ENCODE measurements around the gene BST1. TPM values are rescaled to one million over a fixed set of nuclear protein-coding genes. Genes with fewer than 3 reads are reported as not detected.

The BST1 gene, protein sequence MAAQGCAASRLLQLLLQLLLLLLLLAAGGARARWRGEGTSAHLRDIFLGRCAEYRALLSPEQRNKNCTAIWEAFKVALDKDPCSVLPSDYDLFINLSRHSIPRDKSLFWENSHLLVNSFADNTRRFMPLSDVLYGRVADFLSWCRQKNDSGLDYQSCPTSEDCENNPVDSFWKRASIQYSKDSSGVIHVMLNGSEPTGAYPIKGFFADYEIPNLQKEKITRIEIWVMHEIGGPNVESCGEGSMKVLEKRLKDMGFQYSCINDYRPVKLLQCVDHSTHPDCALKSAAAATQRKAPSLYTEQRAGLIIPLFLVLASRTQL
- total RNA-seq (ENCODE audit: low replicate concordance) = 19.7 and 54.9 TPM in 2 replicates

DNA sequence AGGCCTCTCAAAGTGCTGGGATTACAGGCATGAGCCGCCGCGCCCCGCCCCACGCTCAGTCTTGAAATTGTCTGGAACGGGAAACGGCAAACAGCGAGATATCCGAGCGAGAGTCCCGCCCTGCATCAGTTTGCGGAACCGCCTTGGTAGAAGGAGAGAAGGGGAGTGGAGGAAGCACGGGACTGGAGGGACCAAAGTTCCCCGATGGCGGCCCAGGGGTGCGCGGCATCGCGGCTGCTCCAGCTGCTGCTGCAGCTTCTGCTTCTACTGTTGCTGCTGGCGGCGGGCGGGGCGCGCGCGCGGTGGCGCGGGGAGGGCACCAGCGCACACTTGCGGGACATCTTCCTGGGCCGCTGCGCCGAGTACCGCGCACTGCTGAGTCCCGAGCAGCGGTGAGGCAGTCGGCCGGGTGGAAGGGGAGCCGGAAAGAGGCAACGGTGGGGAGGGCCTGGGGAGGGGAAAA is at the start of gene BST1:
Gene BST1, plus strand, starts transcription at position 125 of the 463 bp plus-strand sequence. Its CDS starts 80 bp downstream, at position 205.
- peak; percentile 63 for DNase-seq (ENCODE audit: low read depth)
- TF ChIP-seq, protein P1, sequence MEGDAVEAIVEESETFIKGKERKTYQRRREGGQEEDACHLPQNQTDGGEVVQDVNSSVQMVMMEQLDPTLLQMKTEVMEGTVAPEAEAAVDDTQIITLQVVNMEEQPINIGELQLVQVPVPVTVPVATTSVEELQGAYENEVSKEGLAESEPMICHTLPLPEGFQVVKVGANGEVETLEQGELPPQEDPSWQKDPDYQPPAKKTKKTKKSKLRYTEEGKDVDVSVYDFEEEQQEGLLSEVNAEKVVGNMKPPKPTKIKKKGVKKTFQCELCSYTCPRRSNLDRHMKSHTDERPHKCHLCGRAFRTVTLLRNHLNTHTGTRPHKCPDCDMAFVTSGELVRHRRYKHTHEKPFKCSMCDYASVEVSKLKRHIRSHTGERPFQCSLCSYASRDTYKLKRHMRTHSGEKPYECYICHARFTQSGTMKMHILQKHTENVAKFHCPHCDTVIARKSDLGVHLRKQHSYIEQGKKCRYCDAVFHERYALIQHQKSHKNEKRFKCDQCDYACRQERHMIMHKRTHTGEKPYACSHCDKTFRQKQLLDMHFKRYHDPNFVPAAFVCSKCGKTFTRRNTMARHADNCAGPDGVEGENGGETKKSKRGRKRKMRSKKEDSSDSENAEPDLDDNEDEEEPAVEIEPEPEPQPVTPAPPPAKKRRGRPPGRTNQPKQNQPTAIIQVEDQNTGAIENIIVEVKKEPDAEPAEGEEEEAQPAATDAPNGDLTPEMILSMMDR (IDR thresholded peaks at IDR 0.05; ENCODE audit: insufficient read depth, low read length) = no peak
- peak within 1 kb of the TSS; percentile 67 for H3K4me3 ChIP-seq (ENCODE audit: low read depth, low read length)

DNA sequence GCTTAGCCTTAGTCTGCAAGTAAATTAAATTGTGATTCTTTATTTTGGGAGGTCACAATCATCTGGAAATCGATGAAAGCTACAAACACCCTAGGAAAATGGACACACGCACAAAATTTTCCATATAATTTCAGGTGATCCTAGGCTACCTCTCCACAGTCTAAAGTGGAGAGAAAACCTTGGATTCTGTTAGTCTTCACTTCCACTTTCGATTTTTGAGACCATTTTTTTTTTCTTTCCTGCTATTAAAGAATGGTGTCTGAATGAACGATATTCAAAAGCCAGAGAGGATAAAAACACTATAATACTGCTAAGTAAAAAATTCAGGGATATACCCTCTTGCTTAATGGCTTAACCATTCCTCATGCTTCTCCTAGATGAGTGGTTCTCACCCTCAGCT is 49.4 kb upstream of the BST1 start:
- TF ChIP-seq, protein P1 (IDR thresholded peaks at IDR 0.05; ENCODE audit: insufficient read depth, low read length) = no peak
- H3K4me3 ChIP-seq (ENCODE audit: low read depth, low read length) = peak overlapping the region; percentile 84
- DNase-seq (ENCODE audit: low read depth) = no peak

- peak; percentile 79 for DNase-seq (ENCODE audit: low read depth)
- TF ChIP-seq, protein P1 (IDR thresholded peaks at IDR 0.05; ENCODE audit: insufficient read depth, low read length) = no peak
- peak overlapping the region; percentile 84 for H3K4me3 ChIP-seq (ENCODE audit: low read depth, low read length)
These were observed 48.8 kb upstream of the BST1 start for GRCh38 chr4:15653864-15654592.

- TF ChIP-seq, protein P1 (IDR thresholded peaks at IDR 0.05; ENCODE audit: insufficient read depth, low read length) = no peak
- DNase-seq (ENCODE audit: low read depth) = peak; percentile 36
These were observed 48.2 kb upstream of the BST1 start for GRCh38 chr4:15654593-15655222.

DNA sequence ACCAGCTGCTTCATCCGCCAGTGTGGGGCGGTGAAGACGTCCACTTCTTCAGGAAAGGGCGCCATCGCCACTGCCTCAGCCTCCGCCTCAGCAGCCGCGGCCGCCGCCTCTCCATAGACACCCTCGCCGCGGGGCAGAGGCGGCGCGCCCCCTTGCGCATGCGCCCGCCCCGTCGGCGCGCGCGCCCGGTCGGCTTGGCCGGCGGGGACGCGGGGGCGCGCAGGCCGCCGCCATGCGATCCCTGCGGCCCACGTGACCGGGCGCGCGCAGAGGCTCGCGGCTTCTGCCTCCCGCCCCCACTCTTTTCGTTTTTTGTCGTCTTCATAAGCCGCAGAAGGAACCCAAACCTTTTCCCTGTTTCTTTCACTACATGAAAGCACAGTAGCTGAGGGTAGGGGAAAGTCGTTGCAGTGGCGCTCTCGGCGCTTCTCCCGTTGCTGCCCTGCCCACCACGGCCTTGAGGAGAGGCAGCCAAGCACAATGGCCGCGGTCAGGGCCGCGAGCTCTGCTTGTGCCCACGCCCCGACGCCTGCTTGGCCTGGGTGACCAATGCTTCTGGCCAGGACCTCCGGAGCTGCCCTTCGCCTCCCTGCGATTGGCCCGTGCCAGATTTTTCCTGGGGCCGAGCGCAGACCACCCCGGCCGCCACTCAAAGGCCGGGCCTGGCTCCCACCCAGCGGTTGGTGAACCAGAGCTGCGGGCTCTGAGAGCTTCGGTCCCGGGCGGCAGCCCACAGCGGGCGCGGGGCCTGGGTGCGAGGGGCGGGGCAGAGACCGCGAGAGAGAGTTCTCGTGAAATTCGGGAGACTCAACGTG is 47.4 kb upstream of the BST1 start, which contains the start of gene FBXL5:
Gene FBXL5, minus strand, starts transcription at position 135 of the 815 bp plus-strand sequence. Its CDS starts 70 bp downstream, at position 65.
- TF ChIP-seq, protein P1 (IDR thresholded peaks at IDR 0.05; ENCODE audit: insufficient read depth, low read length) = no peak
- DNase-seq (ENCODE audit: low read depth) = peak; percentile 81
- peak within 1 kb of the TSS; percentile 84 for H3K4me3 ChIP-seq (ENCODE audit: low read depth, low read length)

More at GRCh38 chr4:15654593-15655222, 48.2 kb upstream of the BST1 start:
- peak overlapping the region; percentile 84 for H3K4me3 ChIP-seq (ENCODE audit: low read depth, low read length)

DNA sequence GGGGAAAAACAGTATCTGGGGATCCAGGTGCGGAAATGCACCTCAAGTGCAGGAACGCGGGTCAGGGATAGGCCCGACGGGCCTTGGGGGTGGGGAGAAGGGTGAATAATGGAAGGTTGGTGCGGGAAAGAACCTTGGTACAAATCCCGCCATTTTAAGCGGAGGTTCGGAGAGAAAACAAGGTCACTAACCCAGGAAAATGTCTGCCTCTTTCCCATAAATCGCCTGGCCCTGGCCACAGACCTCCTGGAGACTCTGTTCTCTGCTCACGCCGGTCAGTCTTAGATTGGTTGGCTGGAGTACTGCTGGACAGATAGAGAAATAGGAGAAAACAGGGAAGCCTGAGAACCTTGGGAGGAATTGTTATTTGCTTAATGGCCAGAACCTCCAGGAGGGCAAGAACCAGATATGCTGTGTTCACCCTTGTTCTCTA is 46.8 kb upstream of the BST1 start:
- peak; percentile 41 for DNase-seq (ENCODE audit: low read depth)
- TF ChIP-seq, protein P1 (IDR thresholded peaks at IDR 0.05; ENCODE audit: insufficient read depth, low read length) = no peak
- peak overlapping the region; percentile 65 for H3K4me3 ChIP-seq (ENCODE audit: low read depth, low read length)
